GM18907 (cell line): ENCODE measurements around the gene TTLL3.
A peak's percentile ranks its signal among the peaks of the same experiment; 100 is the strongest.
"Not testable (repeated sequence)": the region's sequence is repeated elsewhere in the genome, so short reads cannot be mapped to it uniquely, and the experiment has no call there.

Source experiments
- ATAC-seq: cut with Tn5 transposase; IDR thresholded peaks from one replicate; pipeline ENCODE4 v1.9.1; 2021; ENCODE audit warnings: mild to moderate bottlenecking, moderate library complexity; ENCODE audit not compliant: unreplicated experiment

The TTLL3 gene

DNA sequence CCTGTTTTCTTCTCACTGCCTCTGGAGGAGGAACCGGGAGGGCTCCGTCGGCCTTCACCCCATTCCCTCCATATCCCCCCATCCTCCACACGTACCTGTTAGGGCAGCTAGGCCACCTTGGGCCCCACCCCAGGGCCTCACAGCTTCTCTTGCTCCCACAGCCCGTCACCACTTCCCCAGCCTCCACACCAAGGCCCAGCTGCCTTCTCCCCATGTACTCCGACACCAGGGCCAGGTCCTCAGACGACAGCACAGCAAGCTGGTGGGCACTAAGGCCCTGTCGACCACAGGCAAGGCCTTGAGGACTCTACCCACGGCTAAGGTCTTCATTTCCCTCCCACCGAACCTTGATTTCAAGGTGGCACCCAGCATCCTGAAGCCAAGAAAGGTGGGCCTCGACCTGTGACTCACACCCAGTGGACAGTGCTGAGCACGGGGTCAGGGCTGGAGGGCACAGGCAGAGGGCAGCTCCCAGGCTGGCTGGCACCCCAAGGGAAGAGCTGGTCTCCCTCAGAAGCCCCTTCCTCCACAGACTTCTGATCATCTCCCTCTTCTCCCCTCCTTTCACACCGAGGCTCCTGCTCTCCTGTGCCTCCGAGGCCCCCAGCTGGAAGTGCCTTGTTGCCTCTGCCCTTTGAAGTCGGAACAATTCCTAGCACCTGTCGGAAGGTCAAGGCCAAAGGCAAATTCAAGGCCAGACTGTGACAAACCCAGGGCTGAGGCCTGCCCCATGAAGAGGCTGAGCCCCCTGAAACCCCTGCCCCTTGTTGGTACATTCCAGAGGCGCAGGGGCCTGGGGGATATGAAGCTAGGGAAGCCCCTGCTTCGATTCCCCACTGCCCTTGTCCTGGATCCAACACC lies 24.7 kb downstream of the TTLL3 start:
- ATAC-seq: no peak

DNA sequence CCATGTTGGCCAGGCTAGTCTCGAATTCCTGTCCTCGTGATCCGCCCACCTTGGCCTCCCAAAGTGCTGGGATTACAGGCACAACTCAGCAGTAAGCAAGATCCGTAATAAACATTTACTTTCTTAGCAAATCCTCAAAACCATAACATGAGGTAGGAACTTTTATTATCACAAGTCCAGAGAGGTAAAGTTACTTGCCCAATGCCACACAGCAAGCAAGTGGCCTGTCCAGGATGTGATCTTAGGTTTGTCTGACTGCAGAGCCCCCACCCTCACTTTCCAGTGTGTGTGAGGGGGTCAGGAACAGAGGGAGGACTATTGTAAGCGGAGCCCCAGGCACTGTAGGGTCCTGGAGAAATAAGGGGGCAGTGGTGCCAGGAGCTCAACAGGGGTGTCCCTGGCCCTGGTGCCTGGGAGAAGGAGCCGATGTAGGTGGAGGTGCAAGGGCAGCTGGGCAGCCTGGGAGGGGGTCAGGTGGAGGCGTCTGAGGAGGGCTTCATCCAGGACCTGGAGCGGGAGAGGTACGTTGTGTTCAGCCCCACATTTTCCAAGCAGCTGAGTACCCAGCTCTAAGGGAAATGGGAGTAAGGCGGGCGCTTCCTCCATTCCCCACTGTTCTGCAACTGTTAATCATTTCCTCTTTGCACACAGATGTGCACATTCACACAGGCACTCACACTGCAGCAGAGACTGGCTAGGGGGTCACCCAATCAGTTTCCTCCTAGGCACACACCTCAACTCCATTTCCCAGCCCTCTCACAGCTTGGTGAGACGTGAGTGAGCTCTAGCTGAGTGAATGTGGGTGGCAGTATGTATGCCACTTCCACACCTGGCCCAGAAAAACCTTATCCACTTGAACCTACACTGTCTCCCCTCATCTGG lies 27.9 kb downstream of the TTLL3 start:
- ATAC-seq: no peak

DNA sequence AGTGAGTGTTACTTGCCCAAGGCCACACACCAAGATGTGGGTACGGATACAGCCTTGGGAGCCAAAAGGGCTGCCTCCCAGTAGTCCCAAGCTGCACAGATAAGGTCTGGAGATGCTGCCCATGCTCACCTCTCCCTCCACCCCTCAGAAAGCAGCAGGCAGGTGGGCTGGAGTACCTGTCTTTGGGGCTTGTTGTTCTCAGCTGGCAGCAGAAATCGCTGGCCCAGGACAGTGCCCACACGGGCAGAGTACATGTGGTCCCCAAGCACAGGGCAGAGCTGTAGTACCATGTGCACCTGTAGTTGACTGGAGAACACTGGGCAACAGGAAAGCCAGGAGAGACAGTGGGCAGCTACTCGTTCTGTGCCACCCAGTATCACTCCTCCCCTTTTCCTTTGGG lies 28.8 kb downstream of the TTLL3 start:
- ATAC-seq: no peak

DNA sequence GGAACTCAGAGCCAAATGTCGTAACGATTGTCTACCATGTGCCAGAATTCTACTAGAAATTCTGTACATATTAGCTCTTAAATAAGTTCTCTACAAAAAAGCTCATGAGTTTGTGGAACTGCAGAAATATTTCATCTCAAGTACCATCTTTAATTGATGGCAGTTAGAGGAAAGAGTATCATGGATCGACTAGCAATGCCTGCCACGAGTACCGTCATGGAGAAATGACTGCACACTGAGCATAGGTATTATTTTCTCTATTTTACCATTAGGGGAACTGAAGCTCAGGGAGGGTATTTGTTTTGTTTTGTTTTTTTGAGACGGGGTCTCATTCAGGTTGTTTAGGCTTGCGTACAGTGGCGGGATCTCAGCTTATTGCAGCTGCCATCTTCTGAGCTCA lies 31.0 kb downstream of the TTLL3 start:
- no peak for ATAC-seq

DNA sequence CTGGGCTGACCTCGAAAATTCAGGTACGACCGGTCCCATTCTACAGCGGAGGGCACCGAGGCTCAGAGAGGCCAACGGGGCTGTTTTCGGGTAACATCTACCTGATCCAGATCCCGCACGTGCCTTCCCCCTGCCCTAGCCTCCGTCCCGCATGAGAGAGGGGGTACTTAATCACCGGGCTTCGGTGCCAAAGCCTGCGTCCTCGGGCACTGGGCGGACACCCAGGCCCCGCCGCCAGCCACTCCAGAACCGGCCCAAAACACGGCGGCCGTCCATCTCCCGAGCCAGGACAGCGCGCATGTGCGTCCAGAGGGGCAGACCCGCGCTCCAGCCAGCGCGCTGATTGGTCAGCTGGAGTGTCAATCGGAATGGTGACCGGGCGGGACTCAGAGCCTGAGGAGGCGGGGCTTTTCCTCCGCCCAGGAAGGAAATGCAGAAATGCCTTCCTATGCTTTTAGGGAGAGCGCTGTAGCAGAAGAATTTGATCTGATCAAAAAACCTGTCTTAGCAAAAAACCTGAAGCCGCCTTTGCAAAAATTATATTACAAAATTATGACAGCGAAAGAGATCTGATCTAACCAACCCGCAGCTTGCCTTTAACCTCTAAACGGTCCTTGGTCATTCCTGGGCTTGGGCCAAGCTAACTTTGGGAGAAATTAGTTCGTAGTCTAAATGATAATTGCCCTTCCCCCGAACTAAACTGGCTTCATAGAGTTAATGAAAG lies 33.8 kb downstream of the TTLL3 start, which contains the start of gene RPUSD3:
Gene RPUSD3, minus strand, starts transcription at position 294 of the 724 bp plus-strand sequence. Its CDS starts 18 bp downstream, at position 276.
- peak; percentile 96 for ATAC-seq

DNA sequence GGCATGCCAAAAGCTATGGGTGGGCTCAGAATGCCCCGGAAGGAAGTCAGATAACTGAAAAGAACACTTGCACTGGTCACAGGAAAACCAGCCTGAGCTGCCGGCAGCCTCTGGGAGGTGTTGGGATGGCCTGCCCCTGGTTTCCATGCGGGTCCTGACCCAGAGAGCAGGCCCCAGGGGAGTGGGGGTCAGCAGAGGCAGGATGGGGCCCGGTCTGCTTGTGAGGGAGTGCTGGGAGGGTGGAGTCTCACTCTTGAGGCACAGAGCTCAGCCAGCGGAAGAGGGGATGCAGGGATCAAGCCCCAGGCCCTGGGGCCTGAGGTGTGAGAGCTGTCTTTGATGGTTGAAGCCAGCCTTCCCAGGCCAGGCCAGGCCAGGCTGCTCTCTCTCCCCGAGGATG lies 36.2 kb downstream of the TTLL3 start:
- ATAC-seq: no peak

DNA sequence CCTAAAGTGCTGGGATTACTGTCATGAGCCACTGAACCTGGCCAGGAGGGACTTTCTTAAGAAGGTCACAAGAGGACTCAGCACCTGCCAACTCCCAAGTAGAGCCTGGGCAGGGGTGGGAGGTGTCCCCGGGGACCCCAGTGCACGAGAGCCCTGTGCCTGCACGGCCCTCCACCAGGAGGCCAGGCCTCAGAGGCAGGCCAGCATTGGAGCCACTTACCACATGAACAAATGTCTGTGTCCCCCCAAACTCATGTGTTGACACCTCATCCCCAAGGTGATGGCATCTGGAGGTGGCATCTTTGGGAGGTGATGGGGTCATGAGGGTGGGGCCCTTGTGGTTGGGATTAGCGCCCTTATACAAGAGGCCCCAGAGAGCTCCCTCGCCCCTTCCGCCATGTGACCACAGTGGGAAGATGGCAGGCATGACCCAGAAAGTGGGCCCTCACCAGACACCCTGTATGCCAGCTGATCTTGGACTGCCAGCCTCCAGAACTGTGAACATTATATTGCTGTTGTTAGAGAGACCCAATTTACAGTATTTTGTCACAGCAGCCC lies 36.9 kb downstream of the TTLL3 start:
- ATAC-seq: no peak

DNA sequence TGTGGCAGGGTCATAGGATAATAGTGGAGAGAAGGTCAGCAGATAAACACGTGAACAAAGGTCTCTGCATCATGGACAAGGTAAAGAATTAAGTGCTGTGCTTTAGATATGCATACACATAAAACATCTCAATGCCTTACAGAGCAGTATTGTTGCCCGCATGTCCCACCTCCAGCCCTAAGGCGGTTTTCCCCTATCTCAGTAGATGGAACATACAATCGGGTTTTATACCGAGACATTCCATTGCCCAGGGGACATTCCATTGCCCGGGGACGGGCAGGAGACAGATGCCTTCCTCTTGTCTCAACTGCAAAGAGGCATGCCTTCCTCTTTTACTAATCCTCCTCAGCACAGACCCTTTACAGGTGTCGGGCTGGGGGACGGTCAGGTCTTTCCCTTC lies 37.8 kb downstream of the TTLL3 start:
- ATAC-seq: not testable (repeated sequence)

DNA sequence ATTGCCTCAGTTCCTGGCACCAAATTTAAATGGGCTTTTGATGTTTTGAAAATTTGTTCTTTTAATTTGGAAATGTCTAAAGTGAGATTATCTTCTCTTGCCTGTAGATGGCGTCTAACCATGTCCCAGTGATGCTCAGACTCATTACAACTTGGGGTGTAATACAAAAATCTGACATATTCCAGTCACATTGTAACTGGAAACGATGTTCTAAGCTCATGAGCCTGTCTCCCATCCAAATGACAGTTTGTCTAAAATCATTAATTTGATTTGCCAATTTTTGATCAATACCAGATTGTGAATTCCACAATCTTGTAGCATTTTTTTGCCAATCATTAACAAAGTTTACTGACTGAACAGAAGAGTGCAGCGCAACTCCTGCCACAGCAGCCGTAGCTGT lies 38.8 kb downstream of the TTLL3 start:
- not testable (repeated sequence) for ATAC-seq

DNA sequence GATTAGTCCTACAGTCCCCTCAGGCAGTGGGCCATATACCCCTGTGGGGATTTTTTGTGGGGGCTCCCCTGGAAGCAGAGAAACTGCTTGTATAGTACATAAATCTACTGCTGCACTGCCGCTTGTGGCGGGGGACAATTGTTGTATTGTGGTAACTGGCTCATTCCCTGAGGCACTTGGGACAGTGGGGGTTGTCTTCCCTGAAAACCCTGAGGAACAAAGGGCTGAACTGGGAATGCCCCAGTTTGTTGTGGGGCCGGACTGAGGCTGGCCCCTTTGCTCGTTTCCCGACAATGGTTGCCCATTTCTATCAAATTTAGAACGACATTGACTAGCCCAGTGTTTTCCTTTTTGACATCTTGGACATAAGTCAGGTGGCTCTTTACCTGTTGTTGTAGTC lies 41.3 kb downstream of the TTLL3 start:
- not testable (repeated sequence) for ATAC-seq

DNA sequence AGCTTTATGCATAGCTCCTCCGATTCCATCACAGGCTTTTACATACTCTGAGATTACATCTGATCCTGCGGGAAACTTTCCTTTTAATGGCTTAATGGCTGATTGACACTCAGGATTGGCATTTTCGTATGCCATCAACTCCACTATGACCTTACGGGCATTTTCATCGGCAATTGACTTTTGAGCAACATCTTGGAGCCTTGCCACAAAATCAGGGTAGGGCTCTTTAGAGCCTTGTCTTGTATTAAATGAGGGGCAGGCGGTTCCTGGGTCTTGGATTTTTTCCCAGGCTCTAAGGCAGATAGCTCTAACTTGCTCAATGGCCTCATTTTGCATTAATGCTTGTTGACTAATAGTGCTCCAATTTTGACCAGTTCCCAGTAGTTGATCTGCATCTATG lies 41.9 kb downstream of the TTLL3 start:
- ATAC-seq: not testable (repeated sequence)

DNA sequence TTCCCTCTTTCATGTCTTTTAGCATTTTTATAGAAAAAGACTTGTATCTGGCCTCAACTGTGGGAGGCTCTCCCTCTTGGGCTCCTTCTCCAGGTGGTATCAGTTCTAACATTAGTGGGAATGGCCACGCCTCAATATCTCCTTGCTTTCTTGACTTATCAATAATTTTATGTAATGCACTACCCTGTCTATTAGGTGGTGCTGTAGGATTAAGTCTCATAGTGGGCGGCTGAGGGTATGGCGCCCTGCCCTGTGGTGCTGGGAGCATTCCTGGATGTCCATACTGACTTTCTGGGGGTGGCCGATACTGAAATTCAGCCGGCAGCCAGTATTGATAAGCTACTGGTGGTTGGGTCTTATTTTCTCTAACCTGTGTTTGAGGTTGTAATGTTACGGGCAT lies 42.5 kb downstream of the TTLL3 start:
- no peak for ATAC-seq

DNA sequence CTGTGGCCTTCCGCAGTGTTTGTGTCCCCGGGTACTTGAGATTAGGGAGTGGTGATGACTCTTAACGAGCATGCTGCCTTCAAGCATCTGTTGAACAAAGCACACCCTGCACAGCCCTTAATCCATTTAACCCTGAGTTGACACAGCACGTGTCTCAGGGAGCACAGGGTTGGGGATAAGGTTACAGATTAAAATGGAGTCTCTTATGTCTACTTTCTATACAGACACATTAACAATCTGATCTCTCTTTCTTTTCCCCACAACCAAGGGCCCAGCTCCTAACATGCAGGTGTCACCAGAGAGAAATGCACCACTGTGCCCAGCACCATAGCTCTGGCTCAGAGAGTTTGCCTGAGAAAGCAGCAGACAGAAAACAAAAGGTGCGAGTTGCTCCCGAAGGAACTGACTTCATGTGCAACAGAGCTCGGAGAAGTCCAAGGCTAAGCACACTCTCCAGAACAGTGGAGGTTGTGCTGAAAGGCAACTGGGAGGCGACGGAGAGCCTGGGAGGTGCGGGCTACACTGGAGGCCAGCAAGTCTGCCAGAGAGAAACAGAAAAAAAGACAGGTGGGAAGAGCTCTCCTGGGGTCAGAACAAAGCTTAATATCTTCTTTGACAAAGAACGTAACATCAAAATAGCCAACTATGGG lies 44.4 kb downstream of the TTLL3 start:
- not testable (repeated sequence) for ATAC-seq

DNA sequence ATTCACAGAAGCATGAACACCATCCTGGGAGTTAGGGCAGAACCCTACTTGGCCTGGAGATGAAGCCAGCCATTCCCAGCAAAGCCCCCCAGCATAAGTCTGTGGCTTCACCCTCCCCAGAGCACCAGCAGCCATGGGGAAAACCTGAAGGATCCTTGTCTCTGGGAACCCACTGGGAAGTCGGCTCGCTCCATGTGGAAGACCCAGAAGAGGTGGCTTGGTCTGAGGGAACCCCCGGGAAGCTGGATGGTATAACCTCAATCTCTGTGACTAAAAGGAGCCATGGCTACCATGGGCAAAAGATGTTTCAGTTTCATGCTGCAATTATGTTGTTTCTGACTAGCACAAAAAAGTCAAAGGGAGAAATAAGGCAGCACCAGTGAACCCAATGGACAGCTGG lies 45.5 kb downstream of the TTLL3 start:
- no peak for ATAC-seq

DNA sequence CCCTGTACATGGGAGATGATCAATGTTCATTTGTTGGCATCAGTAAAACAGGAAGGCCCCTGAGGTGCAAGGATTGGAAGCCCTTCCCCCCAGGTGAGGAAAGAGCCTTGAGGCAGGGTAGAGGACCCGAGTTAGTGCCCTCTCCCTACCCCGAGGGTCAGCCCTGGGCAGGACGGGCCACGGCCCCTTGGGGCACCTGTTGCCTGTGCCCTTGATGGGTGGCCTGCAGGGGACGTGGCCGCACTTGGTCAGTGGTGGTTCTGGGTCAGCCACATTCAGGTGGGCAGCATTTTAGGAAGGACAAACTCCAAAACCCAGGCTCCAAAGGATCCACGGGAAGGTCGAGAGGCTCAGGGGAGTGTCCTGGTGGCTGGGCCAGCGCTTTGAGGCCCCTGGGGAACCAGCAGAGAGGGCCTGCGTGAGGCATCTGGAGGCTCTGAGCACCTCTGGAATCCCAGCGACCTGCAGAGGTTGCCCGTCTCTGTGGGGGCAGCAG lies 49.5 kb downstream of the TTLL3 start:
- no peak for ATAC-seq

DNA sequence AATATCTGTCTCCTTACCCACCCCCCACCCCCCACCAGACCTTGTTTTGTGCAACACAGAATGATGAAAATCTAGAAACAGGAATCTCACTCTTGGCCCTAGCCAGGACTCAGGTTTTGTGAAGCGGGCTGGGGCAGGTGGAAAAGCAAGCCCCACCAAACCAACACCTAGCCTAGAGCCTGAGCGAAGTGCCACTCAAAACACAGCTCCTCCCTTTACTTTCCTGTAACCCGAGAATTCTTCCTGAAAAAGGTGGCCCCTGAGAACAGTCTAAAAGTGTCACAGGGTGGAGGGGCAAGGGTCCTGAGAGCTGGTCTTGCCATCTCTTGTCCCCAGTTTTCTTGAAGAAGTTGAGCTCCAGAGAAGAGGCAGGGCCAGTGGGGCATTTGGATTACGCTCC lies 51.1 kb downstream of the TTLL3 start:
- no peak for ATAC-seq

DNA sequence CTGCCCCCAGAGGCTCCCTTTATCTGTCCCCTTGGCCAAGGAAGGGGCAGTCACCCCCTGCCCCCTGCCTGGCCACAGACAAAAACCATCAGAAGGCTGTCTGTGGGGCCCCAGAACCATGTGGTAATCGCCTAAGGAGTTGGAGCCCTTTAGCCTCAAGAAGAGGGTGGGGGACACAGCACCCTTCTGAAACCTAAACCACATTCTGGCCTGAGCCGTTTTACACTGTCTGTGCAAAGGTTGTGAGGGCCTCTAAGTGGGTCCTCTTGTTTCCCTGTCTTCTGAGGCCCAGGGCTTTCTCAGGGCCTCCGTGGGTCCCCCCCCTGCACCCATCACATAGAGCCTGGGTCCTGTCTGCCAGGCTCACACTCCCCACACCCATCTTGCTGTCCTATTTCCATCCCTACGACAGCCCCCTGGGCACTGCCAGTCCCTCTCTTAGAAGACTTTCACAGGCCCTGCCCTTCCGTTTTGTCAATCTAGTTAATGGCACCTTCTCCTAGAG lies 51.6 kb downstream of the TTLL3 start:
- ATAC-seq: no peak

DNA sequence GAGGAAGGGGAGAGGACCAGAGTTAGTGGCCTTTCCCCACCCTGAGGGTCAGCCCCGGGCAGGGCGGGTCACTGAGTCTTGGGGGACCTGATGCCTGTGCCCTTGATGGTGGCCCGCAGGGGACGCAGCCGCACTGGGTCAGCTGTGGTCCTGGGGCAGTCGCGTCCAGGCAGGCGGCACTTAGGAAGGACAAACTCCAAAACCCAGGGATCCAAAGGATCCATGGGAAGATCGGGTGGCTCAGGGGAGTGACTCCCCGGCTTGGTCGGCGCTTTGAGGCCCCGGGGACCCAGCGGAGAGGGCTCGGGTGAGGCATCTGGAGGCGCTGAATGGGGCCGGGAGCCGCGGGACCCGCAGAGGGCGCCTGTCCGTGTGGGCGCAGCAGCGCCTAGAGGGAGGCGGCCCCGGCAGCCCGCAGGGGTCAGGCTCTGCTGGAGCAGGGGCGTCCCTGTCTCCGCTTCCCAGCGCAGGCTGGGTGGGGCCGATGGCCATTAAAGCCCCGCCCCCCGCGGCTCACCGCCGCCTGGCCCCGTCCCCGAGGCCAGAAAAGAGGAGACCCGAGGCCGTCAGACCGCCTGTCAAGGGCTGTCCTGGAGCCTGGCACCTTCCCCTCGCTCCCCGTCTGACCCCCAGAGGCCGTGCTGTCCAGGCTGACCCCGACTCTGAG lies 52.5 kb downstream of the TTLL3 start:
- peak; percentile 42 for ATAC-seq

DNA sequence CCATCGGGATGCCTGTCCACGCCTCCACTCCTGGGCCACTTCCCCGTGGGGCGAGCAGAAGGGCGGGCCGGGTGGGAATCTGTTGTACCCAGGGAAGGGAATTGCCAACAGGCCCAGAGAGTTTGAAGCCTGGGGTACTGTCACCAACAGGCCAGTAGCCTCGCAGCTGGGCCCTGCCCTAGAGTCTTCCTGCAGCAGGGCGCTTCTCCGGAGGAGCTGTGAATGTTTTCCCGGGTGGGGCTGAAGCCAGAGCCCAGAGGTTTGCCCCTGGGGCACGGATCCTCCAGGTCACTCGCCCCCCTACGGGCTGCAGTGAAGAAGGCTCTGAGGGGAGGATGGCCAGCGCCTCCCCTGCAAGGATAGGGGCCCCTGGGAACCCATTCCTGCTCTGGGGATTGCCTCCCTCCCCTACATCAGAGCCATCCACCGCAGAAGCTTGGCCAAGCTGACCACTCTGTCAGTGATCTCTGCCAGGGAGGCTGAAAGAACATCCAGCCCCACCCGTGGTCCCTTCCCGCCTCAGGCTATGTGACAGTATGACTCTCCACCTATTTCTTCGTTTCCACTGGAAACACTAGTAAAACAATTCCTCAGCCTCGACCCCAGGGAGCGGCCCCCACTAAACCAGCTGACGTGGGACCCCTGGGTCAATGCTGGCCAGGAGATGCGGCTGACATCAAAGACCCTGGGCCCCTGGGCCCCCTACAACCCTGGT lies 53.2 kb downstream of the TTLL3 start:
- ATAC-seq: no peak
